GM21390 (cell line): ENCODE measurements around the gene PLCL1.

Experiments used
- ATAC-seq: cut with Tn5 transposase; IDR thresholded peaks from one replicate; pipeline ENCODE4 v1.9.1; 2021; ENCODE audit not compliant: unreplicated experiment

PLCL1 gene

GRCh38 chr2:197852108-197852507 is 47.7 kb downstream of the PLCL1 start:
- no peak for ATAC-seq

- no peak for ATAC-seq
Observed at GRCh38 chr2:197853549-197853948, 49.2 kb downstream of the PLCL1 start.

GRCh38 chr2:197857476-197858107 is 53.2 kb downstream of the PLCL1 start:
- ATAC-seq: no peak

GRCh38 chr2:197858607-197859140 is 54.3 kb downstream of the PLCL1 start:
- no peak for ATAC-seq

DNA sequence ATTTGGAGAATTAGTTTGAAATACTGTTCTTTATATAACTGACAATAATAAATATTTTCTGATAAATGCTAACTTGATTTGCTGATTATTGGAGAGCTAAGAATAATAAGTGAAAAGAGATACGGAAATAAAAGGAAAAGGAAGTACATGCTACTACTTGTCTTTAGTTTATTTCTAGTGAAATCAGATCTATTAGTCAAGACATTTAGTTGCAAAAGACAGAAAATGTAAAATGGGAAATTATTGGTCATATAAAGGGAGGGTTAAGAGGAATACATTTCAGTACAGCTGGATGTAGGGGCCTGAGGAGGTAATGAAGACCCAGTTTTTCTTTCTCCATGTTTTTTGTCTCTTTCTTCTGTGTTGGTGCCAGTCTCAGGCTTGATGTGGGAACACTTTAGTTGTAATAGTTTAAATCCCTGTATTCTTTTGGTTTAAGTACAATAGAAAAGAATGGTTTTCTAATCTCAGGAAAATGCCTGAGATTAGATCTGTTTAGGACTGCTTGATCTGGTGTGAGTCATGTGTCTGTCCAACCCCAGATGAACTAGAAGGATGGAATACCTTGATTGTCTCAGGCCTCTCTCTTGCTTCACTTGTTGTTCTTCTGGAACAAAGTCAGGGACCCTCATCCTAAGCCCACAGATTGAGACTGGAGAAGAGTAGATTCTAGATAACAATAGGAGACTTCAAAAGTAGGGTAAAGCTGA is 58.0 kb downstream of the PLCL1 start:
- no peak for ATAC-seq

DNA sequence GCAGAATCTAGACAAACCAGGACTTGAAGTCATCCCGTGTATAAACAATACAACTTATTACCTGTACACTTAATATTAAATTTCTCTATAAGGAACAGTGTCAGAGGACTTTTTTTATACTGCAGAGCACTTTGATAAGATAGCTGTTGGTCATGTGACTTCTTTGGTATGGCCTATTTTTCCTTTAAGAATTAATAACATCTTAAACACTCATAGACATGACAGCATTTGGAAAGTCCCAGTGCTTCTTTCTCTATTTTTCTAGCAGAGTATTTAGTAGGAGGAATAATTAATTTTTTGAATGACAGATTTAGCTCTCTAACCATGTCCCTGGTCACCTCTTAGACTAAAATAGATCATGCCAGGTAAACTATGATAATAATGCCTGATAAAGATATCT is 59.4 kb downstream of the PLCL1 start:
- ATAC-seq: no peak

DNA sequence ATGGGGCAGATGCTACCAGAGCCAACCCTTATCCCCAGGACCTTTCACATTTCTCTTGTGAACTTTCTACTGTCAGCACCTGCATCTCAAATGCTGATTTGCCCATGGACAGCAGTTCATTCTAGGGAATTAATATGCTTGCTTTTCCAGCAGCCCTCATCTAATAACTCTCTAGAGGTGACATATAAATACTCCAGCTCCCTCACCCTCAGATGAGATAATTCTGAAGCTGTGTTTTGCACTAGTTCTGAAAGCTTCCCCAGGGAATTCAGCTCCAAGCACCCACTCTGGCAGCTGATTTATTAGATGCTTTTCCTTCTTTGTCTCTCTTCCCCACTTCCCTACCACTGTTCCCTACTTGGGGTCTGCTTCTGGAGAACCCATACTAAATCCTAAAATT is 62.1 kb downstream of the PLCL1 start:
- ATAC-seq: no peak

DNA sequence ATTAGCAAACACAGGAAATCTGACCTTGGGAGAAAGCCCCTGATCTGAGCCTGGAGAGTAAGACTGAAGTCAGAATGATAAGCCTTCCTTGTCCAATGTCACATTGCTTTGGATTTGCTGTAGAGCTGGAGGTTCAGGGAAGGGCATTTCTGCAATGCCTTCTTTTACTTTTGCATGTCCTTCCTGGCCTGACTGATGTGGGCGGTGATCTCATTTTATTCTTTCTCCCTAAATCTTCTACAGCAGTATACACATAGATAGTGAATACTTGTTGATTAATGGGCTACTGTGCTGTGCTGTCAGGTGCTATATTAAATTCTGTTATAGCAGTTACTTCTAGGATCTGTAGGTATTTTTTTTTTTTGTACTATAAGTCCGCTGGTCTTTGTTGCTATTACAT is 62.6 kb downstream of the PLCL1 start:
- ATAC-seq: no peak

DNA sequence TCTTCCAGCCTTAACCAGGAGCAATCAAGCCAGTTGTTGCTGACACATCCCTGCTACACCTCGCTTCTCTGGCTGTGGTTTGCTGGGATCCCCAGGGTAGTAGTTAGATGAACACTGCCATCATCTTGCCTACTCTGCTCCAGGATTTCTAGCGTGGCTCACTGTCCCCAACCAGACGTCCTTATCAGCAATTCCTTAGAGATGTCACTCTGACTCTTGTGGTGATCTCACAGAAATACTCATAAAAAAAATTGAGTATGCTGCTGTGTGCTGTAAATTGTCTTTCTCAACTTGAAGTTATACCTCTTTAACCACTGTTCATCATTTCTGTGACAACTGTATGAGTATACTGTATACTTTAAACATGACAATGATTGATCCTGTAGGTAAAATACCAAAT is 63.2 kb downstream of the PLCL1 start:
- ATAC-seq: no peak

DNA sequence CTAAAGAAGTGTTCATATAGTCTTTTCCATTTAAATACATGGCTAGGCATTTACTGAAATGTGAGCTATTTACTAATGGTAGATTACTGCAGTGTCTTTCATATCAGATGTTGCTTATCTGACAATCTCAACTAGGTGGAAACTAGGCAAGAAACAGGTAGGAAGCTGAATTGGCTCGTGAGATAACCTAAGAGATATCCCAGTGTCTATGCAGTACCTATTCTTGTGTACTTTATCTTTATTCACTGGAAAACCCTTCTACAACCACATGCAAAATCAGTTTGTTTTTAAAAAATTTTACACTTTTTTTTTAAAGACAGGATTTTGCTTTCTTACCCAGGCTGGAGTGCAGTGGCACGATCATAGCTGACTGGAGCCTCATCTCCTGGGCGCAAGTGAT is 63.8 kb downstream of the PLCL1 start:
- no peak for ATAC-seq

DNA sequence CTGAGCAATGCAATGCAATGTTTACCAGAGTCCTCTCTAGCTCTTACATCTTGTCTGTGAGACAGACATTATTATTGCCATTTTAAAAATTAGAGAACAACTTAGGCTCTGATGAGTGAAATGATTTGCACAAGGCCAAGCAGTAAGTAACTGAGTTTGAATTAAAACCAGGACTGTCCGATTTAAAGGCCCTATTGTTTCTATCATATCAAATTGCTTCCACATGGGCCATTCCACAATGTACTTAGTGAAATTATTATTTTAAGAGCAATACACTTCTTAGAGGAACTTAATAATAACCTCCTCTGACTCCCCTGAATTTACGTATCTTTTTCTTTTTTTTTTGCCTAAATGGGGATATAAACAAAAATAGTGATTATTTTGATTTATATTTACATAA is 64.6 kb downstream of the PLCL1 start:
- ATAC-seq: no peak

DNA sequence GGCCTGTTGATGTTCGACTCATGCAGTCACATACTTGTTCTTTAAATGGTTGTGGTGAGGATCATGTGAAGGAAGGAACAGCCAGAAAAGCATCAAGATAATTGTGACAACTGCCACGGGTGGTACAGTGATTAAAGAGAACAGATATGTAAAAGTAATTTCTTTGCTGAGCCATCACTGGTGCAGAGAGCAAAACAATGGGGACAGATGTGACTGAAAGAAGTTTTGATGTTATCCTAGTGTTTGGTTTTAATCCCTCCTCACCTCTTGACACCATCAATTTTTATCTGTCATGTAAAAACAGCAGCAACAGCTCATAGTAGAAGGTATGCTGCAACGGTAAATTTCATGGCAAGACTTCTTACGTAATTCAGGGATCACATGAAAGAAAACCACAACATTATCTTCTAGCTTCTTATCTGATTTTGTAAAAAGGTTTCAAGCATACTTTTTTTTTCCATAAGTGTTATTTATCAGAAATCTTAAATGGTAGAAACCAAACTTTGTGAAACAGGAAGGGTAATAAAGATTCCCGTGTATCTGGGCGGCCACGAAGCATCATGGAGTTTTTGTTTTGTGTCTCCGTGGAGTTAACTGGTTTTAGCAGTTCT is 65.2 kb downstream of the PLCL1 start:
- ATAC-seq: no peak

- ATAC-seq: no peak
Observed at GRCh38 chr2:197870137-197870536, 65.7 kb downstream of the PLCL1 start.

GRCh38 chr2:197871780-197872456 is 67.5 kb downstream of the PLCL1 start:
- no peak for ATAC-seq

DNA sequence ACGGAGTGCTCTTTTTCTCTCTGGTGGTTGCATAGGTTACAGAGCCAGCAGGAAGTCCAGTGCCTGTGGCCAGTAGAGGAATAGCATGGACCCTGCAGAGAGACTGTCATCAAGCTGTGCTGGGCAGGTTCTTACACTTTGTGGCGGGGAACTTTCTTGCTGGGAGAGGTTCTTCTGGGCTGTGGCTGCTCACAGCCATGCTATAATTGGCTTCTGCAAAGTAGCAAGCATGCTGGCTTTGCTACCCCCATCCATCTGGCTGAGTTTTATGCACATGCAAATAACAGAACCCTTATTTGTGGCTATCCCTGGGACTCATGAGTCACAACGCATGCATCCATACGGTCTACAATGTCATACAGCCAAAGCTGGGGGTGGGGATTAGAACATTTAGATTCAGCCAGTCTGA is 68.9 kb downstream of the PLCL1 start:
- no peak for ATAC-seq

DNA sequence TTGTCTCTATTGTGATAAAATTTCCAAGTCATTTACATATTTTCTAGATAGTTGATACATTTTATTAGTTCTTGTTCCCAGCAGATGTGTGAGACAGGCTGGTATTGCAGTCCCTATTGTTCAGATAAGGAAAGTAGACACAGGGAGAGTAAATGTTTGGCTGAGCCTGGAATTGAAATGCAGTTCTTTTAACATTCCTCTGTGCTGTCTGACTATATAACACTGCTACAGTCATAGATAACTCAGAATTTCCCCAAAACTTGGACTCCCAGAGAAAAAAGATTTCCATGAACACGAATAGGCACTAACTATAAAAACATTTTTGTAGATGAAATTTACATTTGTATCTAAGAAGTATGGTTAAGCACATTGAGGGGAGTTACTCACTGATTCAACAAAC is 71.4 kb downstream of the PLCL1 start:
- no peak for ATAC-seq

DNA sequence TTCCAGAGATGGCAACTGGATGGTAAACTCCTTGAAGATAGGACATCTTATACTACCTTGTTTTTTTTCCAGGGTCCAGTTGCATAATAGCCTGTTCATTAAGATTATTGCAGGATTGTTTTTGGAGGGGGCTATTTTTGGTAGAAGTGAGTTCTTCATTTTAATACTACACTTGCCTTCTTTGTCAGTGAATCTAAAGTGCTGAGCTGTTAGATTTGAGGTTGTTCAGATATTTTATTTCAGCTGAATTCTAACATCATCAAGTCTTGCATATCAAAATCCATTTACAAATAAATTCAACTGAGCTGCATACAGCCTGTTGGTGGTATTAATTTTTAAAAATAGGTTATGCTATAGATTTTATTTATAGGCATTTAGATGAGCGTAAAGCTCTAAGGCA is 72.1 kb downstream of the PLCL1 start:
- no peak for ATAC-seq

DNA sequence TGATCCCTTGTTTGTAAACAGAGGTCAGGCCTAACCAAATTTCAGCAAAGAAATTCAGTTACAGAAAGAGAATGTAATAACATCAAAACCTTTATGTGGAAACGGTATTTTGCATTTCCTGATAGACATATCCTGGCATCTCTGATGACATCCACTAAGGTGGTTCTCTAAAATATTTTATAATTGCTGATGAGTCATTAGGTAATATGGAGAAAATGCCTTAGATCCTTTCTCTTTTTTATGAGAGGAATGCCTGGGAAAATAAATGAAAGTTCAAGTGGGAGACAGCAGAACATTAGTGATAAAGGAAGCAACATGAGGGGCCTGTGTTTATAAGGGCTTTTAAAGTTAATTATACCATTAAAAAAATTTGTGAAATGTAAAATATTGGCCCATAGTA is 72.6 kb downstream of the PLCL1 start:
- no peak for ATAC-seq

DNA sequence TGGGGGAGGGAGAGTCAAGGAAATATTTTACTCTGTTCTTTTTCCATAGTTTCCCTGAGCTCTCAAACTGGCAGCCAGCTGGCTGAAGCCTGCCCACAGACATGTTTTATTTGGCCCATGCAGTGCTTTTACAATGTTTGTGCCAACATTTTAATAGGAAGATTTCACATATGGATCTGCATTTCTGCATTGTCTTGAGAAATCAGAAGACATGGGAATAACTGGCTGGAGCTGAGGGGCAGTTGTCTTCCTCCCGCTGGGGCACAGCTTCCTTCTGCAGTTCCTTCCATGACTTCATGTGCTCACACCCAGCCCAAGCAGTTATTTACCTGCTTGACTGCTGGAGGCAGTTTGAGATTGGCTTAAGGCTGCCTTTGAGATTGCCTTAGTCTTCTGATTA is 74.4 kb downstream of the PLCL1 start:
- no peak for ATAC-seq

GRCh38 chr2:197879812-197880408 is 75.5 kb downstream of the PLCL1 start:
- no peak for ATAC-seq

- ATAC-seq: no peak
Observed at GRCh38 chr2:197883354-197884032, 79.1 kb downstream of the PLCL1 start.
